GM12892 (cell line): Measurements from ENCODE around the gene TADA2A.

Experiments used
- POLR2A ChIP-seq: IDR thresholded peaks from 2 replicates; pipeline ENCODE4 v1.6.1; 2011; ENCODE audit warnings: low read depth, low read length, control low read depth
- POLR2AphosphoS5 ChIP-seq: IDR thresholded peaks from 2 replicates; pipeline ENCODE4 v1.6.1; 2011; ENCODE audit warnings: low read depth, low read length, control low read depth
- TAF1 ChIP-seq: IDR thresholded peaks from 2 replicates; pipeline ENCODE4 v1.6.1; 2011; ENCODE audit warnings: low read depth, mild to moderate bottlenecking, control low read depth, low read length, borderline replicate concordance

GRCh38 chr17:37488607-37489196 lies 82.0 kb downstream of the TADA2A start:
- no peak for TF ChIP-seq POLR2A
- no peak for TF ChIP-seq POLR2AphosphoS5
- no peak for TF ChIP-seq TAF1
